Measurements from ENCODE around the gene ABCA5.

The ABCA5 gene, protein sequence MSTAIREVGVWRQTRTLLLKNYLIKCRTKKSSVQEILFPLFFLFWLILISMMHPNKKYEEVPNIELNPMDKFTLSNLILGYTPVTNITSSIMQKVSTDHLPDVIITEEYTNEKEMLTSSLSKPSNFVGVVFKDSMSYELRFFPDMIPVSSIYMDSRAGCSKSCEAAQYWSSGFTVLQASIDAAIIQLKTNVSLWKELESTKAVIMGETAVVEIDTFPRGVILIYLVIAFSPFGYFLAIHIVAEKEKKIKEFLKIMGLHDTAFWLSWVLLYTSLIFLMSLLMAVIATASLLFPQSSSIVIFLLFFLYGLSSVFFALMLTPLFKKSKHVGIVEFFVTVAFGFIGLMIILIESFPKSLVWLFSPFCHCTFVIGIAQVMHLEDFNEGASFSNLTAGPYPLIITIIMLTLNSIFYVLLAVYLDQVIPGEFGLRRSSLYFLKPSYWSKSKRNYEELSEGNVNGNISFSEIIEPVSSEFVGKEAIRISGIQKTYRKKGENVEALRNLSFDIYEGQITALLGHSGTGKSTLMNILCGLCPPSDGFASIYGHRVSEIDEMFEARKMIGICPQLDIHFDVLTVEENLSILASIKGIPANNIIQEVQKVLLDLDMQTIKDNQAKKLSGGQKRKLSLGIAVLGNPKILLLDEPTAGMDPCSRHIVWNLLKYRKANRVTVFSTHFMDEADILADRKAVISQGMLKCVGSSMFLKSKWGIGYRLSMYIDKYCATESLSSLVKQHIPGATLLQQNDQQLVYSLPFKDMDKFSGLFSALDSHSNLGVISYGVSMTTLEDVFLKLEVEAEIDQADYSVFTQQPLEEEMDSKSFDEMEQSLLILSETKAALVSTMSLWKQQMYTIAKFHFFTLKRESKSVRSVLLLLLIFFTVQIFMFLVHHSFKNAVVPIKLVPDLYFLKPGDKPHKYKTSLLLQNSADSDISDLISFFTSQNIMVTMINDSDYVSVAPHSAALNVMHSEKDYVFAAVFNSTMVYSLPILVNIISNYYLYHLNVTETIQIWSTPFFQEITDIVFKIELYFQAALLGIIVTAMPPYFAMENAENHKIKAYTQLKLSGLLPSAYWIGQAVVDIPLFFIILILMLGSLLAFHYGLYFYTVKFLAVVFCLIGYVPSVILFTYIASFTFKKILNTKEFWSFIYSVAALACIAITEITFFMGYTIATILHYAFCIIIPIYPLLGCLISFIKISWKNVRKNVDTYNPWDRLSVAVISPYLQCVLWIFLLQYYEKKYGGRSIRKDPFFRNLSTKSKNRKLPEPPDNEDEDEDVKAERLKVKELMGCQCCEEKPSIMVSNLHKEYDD (N-terminal part only)

DNA sequence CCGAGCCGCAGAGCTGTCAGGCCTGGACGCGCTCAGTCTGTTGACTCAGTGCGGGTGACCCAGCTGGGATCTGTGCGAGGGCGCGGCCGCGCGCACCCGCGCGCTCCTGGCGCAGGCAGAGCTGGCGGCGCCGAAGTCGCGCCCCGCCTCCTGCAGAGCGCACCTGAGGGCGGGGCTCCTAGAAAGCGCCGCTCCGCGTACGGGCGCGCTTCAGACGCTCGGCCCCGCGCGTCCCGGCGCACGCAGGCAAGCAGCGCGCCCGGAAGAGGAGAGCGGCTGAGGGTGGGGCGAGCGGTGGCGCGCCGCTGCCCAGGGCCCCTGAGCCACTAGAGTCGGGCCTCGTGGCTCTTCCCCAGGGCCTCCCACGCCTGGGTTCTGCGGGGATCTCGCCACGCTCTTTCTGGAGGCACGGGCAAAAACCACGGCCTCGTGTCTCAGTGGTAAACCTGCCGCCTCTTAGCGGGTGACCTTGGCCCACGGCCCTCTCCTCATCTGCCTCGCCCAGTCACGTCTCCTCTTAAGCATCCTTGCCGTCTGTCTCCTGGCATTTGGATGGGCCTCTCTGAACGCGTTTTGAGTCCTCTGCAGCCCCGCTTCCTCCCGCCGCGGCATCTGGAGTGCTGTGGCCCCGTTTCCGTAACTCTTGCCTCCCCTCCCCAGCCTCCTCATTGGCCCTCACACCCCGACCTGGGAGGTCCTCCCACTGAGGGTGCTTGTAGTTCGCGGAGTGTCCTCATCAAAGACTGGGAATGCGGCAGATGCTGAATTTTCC, at the start of gene ABCA5:
ABCA5 (minus strand) TSS at position 74 of the 772 bp plus-strand sequence. CDS start 12,718 bp downstream, outside the sequence.
- DNase-seq, result peak; percentile 53

DNA sequence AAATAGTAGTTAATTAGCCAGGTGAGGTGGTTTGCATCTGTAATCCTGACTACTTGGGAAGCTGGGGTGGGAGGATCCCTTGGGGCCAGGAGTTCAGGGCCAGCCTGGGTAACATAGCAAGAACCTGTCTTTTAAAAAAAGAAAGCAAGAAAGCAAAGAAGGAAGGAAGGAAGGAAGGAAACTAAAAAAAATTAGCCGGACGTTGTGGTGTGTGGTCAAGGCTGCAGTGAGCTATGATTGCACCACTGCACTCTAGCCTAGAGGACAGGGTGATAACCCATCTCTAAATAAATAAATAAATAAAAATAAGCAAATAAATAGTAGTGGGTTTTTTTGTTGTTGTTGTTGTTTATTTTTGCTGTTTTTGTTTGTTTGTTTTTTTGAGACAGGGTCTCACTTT, 48.3 kb upstream of the ABCA5 start:
- no peak for DNase-seq

DNA sequence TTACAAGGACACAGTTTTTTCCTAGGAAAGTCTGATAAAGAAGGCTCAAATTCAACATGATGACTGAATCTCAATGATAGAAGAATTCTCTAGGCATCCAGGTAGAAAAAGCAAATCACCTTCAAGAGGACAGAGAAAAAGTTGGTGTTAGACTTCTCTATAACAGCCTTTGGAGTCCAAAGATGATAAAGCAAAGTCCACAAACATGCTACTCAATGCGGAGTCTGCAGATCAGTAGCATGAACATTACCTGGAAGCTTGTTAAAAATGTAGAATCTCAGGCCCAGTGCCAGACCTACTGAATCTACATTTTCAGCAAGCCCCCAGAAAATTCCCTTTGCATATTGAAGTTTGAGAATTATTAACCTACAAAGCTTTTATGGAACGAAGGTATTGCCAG, 46.1 kb upstream of the ABCA5 start:
- no peak for DNase-seq

DNA sequence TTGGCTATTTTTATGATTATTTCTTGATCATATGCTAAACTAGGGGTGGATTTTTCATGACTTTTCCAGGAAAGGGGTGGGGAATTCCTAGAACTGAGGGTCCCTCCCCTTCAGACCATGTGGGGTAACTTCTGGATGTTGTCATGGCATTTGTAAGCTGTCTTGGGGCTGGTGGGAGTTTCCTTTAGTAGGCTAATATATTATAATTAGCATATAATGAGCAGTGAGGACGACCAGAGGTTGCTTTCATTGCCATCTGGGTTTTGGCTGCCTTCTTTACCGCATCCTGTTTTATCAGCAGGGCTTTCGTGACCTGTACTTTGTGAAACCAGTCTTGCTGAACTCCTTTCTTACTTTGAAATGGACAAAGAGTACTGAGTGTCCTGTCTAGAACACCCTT, 40.4 kb upstream of the ABCA5 start:
- no peak for DNase-seq

DNA sequence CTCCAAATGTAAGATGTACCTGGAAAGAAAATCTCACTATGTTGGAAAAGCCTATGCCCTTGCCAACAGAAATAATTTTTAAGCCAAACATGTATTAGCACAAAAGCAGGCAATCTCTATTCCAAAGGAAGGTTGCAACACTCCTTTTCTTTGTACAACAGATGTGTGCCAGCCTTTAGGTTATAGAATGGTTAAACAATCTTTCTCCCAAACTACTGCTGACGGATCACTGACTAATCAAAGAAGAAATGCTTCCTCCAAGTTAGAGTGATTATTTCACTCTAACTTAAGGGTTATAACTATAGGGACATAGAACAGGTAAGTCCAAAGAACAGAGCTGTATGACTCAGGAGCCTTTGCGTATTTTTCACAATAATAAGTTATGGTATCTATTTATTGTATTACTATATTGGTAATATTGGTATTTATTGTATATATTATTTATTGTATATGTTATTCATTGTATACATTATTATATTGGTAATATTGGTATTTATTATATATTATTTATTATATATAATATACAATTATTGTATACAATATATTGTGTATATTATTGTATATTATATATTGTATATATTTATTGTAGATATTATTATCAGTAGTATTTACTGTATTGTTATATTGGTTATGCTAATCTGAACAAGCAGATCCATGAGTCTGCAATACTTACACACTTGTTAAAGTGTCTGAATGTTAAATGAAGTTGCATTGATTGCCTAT, 36.7 kb upstream of the ABCA5 start:
- no peak for DNase-seq

DNA sequence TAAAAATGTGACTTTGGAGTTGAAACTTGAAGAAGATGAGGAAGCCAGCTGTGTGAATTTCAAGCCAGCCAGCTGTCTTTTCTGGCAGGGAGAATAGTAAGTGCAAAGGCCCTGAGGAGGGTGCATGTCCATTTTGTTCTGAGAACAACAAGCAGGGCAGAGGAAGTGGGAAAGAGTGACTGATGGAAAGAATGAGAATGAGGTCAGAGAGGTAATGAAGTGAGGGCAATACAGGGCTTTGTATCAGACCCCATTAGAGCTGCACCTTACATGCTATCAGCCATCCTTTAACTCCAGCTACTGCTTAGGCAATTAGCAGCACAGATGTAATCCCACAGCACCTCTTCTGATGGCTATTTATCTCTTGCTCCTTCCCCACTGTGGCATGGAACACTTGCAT, 34.2 kb upstream of the ABCA5 start:
- DNase-seq, result no peak

DNA sequence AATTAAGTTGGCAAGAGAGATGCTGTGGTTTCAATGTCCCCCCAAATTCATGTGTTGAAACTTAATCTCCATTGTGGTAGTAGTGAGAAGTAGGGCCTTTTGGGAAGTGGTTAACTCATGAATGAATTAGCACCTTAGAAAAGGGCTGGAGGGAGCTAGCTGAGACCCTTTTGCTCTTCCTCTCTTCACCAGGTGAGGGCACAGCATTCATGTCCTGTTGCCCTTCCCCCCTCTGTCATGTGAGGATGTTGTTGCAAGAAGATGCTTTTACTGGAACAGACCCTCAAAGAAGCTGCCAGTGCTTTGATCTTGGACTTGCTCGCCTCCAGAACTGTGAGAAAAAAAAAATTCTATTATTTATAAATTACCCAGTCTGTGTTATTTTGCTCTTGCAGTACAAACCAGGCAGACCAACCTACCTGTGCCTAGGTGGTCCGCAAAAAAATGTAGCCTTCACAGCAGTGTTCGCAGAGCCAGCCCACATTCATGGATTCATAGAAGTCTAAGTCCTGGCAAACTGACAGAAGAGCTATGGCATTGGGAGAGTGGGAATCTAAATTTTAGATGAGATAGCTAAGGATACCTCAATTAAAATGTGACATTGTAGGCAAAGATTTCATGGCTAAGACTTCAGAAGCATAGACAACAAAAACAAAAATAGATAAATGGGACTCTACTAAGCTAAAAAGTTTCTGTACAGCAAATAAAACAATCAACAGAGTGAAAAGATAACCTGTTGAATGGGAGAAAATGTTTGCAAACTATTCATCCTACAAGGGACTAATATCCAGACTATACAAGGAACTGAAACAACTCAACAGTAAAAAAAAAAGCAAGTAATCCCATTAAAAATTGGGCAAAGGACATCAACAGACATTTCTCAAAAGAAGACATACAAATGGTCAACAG, 32.0 kb upstream of the ABCA5 start:
- DNase-seq, result no peak

DNA sequence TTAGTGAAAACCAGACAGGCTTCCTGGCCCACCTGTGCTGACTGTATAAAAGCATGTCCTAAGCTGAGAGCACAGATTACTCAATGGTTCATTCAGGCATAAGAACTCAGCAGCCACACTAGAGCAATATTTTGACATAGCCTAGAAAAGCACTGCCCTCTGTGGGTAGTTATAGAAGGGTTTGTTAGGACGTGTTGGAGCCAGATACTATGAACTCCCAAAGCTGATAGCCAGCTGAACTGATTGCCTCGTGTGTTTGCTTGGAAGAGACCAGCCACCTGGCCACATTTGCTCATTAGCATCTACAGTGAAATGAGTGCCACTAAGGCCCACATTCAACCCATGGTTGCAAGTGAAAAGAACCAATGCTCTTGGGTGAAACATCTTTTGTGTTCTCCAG, 30.8 kb upstream of the ABCA5 start:
- no peak for DNase-seq

DNA sequence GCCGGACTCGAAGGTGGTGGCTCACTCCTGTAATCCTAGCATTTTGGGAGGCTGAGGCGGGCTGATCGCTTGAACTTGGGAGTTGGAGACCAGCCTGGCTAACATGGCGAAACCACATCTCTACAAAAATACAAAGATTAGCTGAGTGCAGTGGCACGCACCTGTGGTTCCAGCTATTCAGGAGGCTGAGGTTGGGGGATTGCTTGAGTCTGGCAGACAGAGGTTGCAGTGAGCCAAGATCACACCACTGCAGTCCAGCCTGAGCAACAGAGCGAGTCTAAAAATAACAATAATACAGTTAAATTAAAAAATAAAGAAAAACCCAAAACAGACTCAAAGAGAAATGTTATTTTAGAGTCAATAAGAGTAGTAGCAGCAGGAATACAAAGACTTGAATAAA, 29.7 kb upstream of the ABCA5 start:
- no peak for DNase-seq

DNA sequence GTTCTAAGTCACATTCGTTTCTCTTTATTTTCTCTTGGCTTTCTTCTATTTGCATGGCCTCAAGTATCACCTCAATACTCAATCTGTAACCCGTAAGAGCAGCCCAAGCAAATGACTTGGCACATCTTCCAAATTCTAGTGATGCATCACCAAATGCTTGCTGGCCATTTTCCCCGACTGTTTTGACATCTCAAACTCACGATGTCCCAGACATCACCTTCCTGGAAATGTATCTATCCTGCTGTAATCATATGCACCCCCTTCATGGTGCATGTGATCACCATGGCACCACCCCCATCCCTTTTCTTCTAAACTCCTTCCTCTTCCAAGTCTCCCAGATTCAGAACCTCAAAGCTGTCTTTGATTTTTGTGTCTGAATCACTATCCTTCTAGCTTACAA, 24.0 kb upstream of the ABCA5 start:
- DNase-seq, result no peak

DNA sequence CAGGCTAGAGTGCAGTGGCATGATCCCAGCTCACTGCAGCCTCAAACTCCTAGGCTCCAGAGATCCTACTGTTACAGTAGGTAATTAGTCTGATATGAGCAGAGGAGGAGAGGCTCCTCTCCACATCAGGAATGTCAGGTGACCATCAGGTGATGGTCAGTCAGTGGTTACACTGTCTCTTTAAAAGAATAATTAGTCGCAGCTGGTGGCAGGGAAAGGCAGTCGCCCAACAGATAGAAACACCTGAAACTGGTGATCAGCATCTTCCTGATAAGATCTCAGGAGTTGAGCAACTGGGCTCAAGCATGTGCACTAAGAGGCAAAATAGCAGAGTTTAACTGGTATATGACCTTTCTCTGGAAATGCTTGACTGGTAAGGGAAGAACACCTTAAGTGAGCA, 21.5 kb upstream of the ABCA5 start:
- DNase-seq, result no peak

DNA sequence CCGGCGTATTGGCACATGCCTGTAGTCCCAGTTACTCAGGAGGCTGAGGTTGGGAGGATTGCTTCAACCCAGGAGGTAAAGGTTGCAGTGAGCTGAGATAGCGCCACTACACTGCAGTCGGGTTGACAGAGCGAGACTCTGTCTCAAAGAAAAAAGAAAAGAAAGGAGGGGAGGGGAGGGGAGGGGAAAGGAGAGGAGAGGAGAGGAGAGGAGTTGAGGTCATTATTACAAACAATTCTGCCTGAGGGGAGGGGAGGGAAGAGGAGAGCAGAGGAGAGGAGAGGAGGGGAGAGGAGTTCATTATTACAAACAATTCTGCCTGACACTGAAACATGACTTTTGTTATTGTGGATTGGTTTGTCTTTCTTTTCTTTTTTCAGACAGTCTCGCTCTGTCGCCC, 19.8 kb upstream of the ABCA5 start:
- no peak for DNase-seq

DNA sequence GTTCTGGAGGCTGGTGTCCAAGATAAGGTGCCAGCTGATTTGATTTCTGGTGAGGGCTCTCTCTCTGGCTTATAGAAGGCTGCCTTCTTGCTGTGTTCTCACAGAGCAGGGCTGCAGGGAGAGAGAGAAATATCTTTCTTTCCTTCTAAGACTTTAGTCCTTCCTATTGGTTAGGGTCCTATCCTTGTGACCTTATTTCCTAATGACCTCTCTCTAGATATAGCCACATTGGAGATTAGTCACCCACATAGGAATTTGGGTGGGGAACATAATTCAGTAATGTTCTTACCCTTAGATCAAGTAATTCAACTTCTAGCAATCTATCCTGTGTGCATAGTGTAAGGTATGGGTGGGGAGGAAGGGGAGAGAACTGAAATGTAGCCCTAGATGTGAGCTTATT, 18.0 kb upstream of the ABCA5 start:
- no peak for DNase-seq

DNA sequence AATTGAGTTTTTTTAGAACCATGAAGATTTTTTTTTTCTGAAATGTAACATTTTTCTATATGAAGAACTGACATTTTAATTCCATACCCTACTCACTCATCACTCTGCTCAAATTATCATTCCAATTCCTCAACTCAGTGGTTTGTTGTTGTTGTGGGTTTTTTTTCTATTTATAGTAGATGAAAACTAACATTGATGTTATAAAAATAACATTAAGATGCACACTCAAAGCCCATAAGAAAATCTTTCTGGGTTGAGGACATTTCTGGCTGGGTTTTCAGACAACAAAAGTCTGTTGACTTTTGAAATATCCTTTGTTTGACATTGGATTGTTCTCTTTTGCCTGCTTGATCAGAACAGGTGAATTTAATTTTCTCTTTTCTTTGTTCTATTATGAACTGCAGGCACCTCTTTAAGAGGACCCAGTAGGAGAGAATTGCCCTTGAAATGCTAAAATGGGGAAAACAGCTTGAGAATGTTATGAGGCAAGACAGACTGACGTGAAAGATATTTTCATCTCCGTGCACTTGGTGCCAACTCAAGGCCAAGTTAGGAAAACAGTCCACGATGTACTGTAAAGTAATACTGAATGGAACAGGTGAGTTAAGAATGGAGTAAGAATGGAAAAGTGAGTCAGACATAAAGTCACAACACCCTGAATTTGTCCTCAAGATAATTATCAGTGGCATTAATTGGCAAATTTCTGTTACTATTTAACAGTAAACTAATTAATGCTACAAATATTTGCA, 16.1 kb upstream of the ABCA5 start:
- no peak for DNase-seq

DNA sequence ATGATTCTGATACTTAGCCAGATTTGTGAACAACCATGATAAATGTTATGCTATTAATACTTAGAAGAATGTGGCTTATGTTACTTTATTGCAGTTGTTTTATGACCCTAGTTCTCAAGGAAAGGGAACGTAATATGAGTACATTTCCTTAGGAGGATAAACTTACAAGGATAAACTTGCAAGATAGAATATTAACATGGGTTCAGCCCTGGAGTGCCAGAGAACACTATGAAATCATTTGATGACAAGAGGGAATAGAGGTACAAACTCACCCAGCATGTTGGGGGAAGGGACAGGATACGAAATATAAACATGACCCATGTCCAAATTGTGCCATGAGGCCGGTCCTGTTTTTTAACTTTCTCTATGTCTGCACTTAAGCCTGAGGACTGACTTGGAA, 13.0 kb upstream of the ABCA5 start:
- DNase-seq, result no peak

DNA sequence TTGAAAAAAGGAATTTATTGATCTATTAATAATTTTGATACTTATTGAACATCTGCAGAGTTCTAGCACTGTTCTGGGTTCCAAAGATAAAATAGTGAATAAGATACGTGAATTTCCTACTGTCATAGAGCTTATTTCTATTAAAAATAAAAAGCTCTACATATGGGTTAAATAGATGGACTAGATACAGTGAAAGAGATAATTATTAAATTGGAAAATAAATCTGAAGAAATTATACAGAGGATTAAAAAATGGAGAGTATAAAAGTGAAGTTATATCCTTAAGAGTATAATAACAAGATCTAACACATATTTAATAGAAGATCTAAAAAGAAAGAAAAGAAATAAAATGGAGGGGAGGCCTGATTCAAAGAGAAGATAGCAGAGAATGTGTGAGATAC, 10.1 kb upstream of the ABCA5 start:
- DNase-seq, result no peak

DNA sequence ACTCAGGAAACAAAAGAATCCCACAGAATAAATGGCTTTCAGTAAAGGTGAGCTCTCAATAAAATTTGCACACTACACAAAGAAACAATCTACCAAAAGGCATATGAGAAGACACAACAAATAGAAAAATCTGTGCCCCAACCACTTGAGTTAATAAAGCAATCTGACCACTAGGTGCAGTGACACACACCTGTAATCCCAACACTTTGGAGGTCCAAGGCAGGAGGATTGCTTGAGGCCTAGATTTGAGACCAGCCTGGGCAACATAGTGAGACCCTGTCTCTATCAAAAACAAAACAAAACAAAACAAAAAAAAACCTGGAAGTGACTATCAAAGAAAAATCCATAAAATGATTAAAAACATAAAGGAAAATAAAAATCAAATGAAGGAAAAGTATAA, 9.6 kb upstream of the ABCA5 start:
- no peak for DNase-seq

DNA sequence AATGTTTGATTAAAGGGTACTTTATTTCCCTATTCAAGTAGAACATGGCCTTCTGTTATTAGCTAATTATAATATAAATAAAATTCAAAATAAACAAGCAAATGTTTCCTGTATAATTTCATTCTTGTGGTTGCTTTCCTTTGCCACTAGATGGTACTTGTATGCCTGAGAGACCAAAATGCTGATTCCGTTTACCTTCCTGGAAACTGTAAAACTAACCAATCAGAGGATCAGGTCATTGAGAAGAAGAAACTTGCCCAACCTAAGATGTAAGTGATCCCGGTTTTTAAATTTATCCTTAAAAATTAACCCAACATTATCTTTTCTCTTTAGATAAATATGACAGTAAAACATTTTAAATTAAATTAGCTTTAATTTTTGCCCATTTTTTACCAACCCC, 8.1 kb upstream of the ABCA5 start:
- DNase-seq, result no peak

DNA sequence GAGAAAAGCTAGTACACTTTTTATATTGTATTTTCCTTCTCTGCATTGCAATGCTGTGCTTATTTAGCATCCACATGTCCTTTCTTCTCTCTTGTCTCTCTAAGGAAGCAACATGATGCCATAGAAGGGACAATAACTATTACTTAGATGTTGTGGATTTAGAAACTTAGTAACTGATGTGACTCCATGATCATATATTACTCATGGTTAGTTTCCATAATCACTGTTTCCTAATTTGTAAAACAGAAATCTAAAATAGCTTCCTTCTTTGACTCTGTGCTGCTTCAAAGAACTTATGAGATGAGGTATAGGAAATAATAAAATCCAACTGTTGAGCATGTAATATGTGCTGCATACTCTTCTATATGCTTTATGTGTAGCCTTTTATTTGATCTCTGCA, 6.6 kb upstream of the ABCA5 start:
- DNase-seq, result no peak

DNA sequence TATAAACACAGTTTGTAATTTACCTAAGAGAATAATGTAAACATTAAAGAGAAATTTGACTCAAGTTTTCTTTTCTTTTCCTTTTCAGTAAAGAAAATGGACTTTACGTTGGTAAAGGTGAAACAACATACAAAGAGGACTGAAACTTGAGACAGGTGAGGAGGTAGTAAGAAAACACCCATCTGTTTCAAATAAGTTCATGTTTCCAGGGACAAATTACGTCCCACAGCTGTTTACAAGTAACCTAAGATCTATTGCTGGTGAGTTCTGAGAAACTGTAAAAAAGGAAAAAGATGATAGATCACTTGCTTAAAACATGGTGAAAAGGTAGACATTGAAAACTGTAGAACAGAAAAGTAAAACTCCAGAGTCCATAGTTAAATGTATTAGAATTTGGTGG, 4.8 kb upstream of the ABCA5 start:
- no peak for DNase-seq

All from GOT3 (cell line).